Measurements from ENCODE around the gene RPL5. TPM values are rescaled to one million over a fixed set of nuclear protein-coding genes. Genes with fewer than 3 reads are reported as not detected.

The RPL5 gene
- total RNA-seq, 1 donor, result 920 TPM

- DNase-seq (ENCODE audit: low read depth), result no peak
- H3K4me3 ChIP-seq (ENCODE audit: low read depth, low read length), result no peak overlapping the region
- no peak for TF ChIP-seq CTCF (IDR thresholded peaks at IDR 0.05; ENCODE audit: insufficient read depth, low read depth, low read length)
Observed at GRCh38 chr1:92842082-92843045, 10.5 kb downstream of the RPL5 start.

DNA sequence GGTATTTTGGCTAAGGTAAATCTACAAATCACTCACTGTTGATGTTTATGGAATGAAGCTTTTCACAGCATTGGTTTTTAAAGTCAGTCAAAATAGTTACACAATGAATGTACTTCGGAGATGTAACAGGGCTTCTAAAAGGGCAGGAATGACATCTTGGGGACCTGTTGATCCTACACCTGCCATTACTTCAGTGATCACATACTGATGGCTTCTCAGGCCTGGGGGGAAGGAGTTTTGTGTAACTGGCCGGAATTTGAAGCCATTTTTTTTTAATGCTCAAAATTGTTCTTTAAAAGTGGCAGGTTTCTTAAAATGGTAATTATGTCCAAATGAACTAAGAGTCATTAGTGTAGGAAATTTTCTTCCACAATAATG, 11.2 kb downstream of the RPL5 start:
- no peak overlapping the region for H3K4me3 ChIP-seq (ENCODE audit: low read depth, low read length)
- DNase-seq (ENCODE audit: low read depth), result no peak
- no peak for TF ChIP-seq CTCF (IDR thresholded peaks at IDR 0.05; ENCODE audit: insufficient read depth, low read depth, low read length)

GRCh38 chr1:92843429-92844352, 11.9 kb downstream of the RPL5 start:
- no peak for TF ChIP-seq CTCF (IDR thresholded peaks at IDR 0.05; ENCODE audit: insufficient read depth, low read depth, low read length)
- no peak overlapping the region for H3K4me3 ChIP-seq (ENCODE audit: low read depth, low read length)
- DNase-seq (ENCODE audit: low read depth), result no peak

DNA sequence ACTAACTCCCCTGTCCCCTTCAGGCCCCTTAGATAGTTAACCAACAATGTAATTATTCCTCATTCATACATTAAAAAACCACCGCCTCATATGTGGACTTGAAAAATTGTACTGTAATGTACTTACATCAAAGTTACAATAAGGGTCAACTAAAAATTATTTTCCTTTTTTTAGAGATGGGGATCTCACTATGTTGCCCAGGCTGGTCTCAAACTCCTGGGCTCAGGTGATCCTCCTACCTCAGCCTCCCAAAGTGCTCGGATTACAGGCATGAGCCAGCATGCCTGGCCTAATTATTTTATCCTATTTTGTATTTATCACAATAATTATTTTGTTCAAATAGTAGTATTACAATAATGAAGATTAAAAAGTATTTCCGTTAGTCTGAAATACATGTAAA, 12.6 kb downstream of the RPL5 start:
- TF ChIP-seq CTCF (IDR thresholded peaks at IDR 0.05; ENCODE audit: insufficient read depth, low read depth, low read length), result no peak

DNA sequence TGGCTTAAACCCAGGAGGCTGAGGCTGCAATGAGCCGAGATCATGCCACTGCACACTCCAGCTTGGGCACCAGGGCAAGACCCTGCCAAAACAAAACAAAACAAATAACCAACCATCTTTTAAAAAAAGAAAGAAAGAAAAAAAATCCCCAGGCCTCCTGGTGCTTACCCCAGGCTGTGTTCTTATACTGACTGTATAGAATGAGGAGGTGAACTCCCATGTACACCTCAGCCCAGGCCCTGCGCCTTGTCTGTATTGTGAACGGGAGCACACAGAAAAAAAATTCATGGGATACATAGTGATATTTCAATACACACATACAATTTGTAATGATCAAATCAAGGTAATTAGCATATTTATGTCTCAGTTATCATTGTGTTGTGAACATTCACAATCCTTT, 14.1 kb downstream of the RPL5 start:
- DNase-seq (ENCODE audit: low read depth), result no peak
- H3K4me3 ChIP-seq (ENCODE audit: low read depth, low read length), result no peak overlapping the region
- no peak for TF ChIP-seq CTCF (IDR thresholded peaks at IDR 0.05; ENCODE audit: insufficient read depth, low read depth, low read length)

More for the DNA sequence above, 12.6 kb downstream of the RPL5 start:
- DNase-seq (ENCODE audit: low read depth), result no peak
- no peak overlapping the region for H3K4me3 ChIP-seq (ENCODE audit: low read depth, low read length)

DNA sequence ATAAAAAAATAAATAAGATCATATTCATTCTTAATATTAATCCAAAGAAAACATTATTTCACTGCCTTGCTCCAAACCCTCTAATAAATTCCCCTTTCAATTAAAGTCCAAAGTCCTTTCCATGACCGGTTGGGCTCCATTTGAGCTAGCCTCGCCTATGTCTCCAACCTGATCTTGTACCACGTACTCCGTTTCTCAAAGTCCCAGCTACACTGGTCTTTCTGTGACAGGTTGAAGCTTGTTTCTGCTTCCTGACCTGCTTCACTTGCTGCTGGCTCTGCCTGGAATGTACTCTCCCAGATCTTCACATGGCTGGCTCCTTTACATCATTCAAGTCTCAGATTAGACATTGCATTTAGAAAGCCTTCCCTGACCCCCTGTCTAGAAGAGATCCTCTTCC, 16.4 kb downstream of the RPL5 start:
- H3K4me3 ChIP-seq (ENCODE audit: low read depth, low read length), result no peak overlapping the region
- no peak for TF ChIP-seq CTCF (IDR thresholded peaks at IDR 0.05; ENCODE audit: insufficient read depth, low read depth, low read length)
- no peak for DNase-seq (ENCODE audit: low read depth)

All from fibroblast of villous mesenchyme (primary cell).